Measurements from ENCODE around the gene CFAP61.

DNA sequence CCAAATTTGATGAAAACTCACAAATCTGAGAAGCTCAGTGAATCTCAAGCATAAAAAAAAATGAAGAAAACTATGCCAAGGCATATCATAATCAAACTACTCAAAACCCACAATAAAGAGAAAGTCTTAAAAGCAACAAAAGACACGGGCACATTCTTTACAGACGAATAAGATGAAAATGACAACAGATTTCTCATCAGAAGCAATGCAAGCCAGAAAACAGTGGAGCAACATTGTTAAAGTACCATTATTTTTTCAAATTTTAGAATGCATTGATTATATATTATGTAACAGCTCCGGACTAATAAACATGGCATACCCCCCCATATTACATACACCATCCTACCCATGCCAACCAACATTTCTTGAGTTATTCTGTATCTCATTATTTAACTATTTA lies 260.2 kb downstream of the CFAP61 start:
- TF ChIP-seq JUND (IDR thresholded peaks at IDR 0.05) (no peak), NFIC (IDR thresholded peaks at IDR 0.05; ENCODE audit: borderline replicate concordance) (no peak), GABPA (IDR thresholded peaks at IDR 0.05; ENCODE audit: low read depth) (no peak), TAF1 (IDR thresholded peaks at IDR 0.05; ENCODE audit: borderline replicate concordance, low read depth, low read length) (no peak), EP300 (IDR thresholded peaks at IDR 0.05; ENCODE audit: borderline replicate concordance in 1 of 2, low read depth in 1 of 2, low read length in 1 of 2) (no peak)
- TF ChIP-seq, protein P1, sequence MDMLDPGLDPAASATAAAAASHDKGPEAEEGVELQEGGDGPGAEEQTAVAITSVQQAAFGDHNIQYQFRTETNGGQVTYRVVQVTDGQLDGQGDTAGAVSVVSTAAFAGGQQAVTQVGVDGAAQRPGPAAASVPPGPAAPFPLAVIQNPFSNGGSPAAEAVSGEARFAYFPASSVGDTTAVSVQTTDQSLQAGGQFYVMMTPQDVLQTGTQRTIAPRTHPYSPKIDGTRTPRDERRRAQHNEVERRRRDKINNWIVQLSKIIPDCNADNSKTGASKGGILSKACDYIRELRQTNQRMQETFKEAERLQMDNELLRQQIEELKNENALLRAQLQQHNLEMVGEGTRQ (IDR thresholded peaks at IDR 0.05; ENCODE audit: borderline replicate concordance, low read depth, low read length) = no peak
- TF ChIP-seq, protein P2, sequence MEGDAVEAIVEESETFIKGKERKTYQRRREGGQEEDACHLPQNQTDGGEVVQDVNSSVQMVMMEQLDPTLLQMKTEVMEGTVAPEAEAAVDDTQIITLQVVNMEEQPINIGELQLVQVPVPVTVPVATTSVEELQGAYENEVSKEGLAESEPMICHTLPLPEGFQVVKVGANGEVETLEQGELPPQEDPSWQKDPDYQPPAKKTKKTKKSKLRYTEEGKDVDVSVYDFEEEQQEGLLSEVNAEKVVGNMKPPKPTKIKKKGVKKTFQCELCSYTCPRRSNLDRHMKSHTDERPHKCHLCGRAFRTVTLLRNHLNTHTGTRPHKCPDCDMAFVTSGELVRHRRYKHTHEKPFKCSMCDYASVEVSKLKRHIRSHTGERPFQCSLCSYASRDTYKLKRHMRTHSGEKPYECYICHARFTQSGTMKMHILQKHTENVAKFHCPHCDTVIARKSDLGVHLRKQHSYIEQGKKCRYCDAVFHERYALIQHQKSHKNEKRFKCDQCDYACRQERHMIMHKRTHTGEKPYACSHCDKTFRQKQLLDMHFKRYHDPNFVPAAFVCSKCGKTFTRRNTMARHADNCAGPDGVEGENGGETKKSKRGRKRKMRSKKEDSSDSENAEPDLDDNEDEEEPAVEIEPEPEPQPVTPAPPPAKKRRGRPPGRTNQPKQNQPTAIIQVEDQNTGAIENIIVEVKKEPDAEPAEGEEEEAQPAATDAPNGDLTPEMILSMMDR (IDR thresholded peaks at IDR 0.05) = no peak
- TF ChIP-seq, protein P3, sequence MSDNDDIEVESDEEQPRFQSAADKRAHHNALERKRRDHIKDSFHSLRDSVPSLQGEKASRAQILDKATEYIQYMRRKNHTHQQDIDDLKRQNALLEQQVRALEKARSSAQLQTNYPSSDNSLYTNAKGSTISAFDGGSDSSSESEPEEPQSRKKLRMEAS (IDR thresholded peaks at IDR 0.05; ENCODE audit: low read depth) = no peak
